ENCODE measurements around the gene GRIN3B. TPM values are rescaled to one million over a fixed set of nuclear protein-coding genes. Genes with fewer than 3 reads are reported as not detected.
A peak's percentile ranks its signal among the peaks of the same experiment; 100 is the strongest.

The GRIN3B gene
- total and polyA plus RNA-seq, 7 donors = 0.04 to 0.14 TPM; not detected in 5

DNA sequence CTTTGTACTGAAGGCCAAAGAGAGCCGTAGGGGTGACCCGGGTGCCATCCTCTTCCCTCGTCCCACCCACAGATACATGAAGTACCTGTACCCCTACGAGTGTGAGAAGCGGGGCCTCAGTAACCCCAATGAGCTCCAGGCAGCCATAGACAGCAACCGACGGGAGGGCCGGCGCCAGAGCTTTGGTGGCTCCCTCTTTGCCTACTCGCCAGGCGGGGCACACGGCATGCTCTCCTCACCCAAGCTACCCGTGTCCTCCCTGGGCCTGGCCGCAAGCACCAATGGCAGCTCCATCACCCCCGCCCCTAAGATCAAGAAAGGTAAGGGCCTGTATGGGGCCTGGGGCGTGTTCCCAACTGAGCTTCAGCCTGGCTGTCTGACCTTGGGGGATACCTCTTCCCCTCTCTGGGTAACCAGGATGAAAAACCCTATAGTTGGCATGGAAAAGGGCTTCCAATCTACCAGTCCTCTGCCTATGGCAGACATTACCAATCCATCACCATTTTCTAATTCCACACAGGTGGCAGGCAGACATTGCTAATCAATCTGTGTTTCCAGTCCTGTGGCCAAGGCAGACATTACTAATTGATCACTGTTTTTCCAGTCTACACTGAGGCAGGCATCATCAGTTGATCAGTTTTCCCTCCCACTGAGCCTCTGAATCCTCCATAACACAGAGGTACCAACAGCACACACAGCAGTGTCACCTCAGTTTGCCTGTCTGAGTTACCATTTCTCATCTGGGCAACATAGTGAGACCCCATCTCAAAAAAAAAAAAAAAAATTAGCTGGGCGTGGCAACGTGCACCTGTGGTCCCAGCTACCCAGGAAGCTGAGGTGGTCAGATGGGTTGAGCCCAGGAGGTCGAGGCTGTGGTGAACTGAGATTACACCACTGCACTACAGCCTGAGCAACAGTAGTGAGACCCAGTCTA lies 35.2 kb upstream of the GRIN3B start:
- Histone ChIP-seq H3K27me3 (no peaks in the 10 kb centered on the region), H3K9me3 (no peaks in the 10 kb centered on the region), H3K4me3 (no peak overlapping the region), H3K27ac (no peak overlapping the region), H3K36me3 (peaks cover 0 to 53% (median 26%) of the 10 kb centered on the region in 4 donors), H3K4me1 (no peaks in the 10 kb centered on the region)
- TF ChIP-seq POLR2A (IDR thresholded peaks at IDR 0.05) (no peak), POLR2AphosphoS5 (IDR thresholded peaks at IDR 0.05) (no peak), EP300 (IDR thresholded peaks at IDR 0.05) (no peak)
- TF ChIP-seq, protein P1, sequence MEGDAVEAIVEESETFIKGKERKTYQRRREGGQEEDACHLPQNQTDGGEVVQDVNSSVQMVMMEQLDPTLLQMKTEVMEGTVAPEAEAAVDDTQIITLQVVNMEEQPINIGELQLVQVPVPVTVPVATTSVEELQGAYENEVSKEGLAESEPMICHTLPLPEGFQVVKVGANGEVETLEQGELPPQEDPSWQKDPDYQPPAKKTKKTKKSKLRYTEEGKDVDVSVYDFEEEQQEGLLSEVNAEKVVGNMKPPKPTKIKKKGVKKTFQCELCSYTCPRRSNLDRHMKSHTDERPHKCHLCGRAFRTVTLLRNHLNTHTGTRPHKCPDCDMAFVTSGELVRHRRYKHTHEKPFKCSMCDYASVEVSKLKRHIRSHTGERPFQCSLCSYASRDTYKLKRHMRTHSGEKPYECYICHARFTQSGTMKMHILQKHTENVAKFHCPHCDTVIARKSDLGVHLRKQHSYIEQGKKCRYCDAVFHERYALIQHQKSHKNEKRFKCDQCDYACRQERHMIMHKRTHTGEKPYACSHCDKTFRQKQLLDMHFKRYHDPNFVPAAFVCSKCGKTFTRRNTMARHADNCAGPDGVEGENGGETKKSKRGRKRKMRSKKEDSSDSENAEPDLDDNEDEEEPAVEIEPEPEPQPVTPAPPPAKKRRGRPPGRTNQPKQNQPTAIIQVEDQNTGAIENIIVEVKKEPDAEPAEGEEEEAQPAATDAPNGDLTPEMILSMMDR (IDR thresholded peaks at IDR 0.05) = no peak
- intact Hi-C loops (cut with DNase I) = no loop called here
- 96 to 97% methylated on average over 19 of the region's 19 CpGs for WGBS, 2 donors
- no peak for DNase-seq

DNA sequence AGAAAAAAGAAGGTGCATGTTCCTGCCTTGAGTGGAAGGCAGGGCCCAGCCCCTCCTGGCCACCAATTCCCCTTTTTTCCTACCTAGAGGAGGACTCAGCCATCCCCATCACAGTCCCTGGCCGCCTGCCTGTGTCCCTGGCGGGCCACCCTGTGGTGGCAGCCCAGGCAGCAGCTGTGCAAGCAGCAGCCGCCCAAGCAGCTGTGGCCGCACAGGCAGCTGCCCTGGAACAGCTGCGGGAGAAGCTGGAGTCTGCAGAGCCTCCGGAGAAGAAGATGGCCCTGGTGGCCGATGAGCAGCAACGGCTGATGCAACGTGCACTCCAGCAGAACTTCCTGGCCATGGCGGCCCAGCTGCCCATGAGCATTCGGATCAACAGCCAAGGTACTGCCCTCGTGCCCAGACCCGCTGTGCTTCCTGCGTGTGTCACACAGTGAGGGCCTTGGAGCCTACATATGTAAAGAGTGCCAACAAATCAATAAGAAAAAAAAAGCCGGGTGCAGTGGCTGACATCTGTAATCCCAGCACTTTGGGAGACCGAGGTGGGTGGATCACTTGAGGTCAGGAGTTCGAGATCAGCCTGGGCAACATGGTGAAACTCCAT lies 33.6 kb upstream of the GRIN3B start:
- Histone ChIP-seq H3K36me3 (peaks cover 6 to 69% (median 40%) of the 10 kb centered on the region in 4 donors), H3K4me1 (no peaks in the 10 kb centered on the region), H3K27me3 (no peaks in the 10 kb centered on the region), H3K9me3 (peaks cover 0 to 7% (median 5%) of the 10 kb centered on the region in 4 donors), H3K27ac (no peak overlapping the region), H3K4me3 (no peak overlapping the region)
- TF ChIP-seq POLR2A (IDR thresholded peaks at IDR 0.05) (no peak), POLR2AphosphoS5 (IDR thresholded peaks at IDR 0.05) (no peak), EP300 (IDR thresholded peaks at IDR 0.05) (no peak)
- TF ChIP-seq, protein P1 (IDR thresholded peaks at IDR 0.05) = no peak
- DNase-seq = no peak
- WGBS, 2 donors = 94% methylated on average over 17 of the region's 17 CpGs
- intact Hi-C loops (cut with DNase I) = no loop called here

DNA sequence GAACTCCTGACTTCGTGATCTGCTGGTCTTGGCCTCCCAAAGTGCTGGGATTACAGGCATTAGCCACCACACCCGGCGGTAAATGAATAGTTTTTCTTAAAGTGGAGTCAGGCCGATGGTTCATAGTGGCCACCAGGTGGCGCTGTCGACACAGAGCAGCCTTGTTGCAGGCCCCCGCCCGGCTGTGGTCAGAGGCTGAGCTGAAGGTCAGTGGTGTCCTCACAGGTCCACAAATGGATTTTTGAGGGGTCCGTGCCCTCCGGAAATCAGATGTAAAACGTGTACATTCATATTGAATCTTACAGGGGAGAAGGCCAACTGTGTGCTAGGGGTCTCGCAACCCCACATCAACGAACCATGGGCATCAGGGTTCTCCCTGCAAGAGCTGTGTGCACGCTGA lies 29.5 kb upstream of the GRIN3B start:
- Histone ChIP-seq H3K27me3 (no peaks in the 10 kb centered on the region), H3K27ac (no peak overlapping the region), H3K4me1 (no peaks in the 10 kb centered on the region), H3K4me3 (no peak overlapping the region), H3K36me3 (peaks cover 6 to 60% (median 38%) of the 10 kb centered on the region in 4 donors), H3K9me3 (peaks cover 0 to 7% (median 5%) of the 10 kb centered on the region in 4 donors)
- DNase-seq = no peak
- 96 to 97% methylated on average over 14 of the region's 14 CpGs for WGBS, 2 donors
- TF ChIP-seq POLR2A (IDR thresholded peaks at IDR 0.05) = no peak
- TF ChIP-seq POLR2AphosphoS5 (IDR thresholded peaks at IDR 0.05) = no peak
- TF ChIP-seq, protein P1 (IDR thresholded peaks at IDR 0.05) = peak in 1 of 4 experiments; percentile 33
- TF ChIP-seq EP300 (IDR thresholded peaks at IDR 0.05) = no peak
- intact Hi-C loops (cut with DNase I) = no loop called here

DNA sequence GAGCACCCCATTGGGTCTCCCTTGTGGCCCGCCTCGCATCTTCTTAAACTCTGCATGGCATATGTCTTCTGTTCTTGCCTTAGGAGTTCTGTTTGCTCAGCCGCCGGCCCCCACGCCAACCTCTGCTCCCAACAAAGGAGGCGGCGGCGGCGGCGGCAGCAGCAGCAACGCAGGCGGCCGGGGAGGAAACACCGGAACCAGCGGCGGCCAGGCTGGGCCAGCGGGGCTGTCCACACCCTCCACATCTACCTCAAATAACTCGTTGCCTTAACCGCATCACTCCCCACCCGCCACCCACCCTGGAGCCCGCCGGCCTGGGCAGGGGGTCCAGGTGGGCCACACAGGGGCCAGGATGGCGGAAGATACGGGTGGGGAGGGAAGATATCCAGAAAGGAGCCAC lies 28.4 kb upstream of the GRIN3B start:
- intact Hi-C loops (cut with DNase I) = no loop called here
- no peaks in the 10 kb centered on the region for H3K27me3 ChIP-seq
- H3K9me3 ChIP-seq = peaks cover 0 to 7% (median 5%) of the 10 kb centered on the region in 4 donors
- no peak overlapping the region for H3K4me3 ChIP-seq
- no peak for DNase-seq
- H3K36me3 ChIP-seq = peaks cover 6 to 51% (median 33%) of the 10 kb centered on the region in 4 donors
- WGBS, 2 donors = 96% methylated on average over 24 of the region's 24 CpGs
- TF ChIP-seq POLR2A (IDR thresholded peaks at IDR 0.05) (no peak), POLR2AphosphoS5 (IDR thresholded peaks at IDR 0.05) (no peak), EP300 (IDR thresholded peaks at IDR 0.05) (no peak)
- TF ChIP-seq, protein P1 (IDR thresholded peaks at IDR 0.05) = no peak
- no peaks in the 10 kb centered on the region for H3K4me1 ChIP-seq
- no peak overlapping the region for H3K27ac ChIP-seq

Data from sigmoid colon (tissue), 7 donors.